Measurements from ENCODE around the gene TIPRL.

- TF ChIP-seq CTCF (IDR thresholded peaks at IDR 0.05) (no peak), POLR2A (IDR thresholded peaks at IDR 0.05) (no peak)
Measured at GRCh38 chr1:168223261-168223660, 44.5 kb downstream of the TIPRL start.

Measured in heart left ventricle (tissue), 13 donors.